ENCODE results near the gene FGGY. TPM values are rescaled to one million over a fixed set of nuclear protein-coding genes. Genes with fewer than 3 reads are reported as not detected.

Gene FGGY
- total RNA-seq, 4 donors from 2014 or later, result 24.9 to 35.9 (median 30.5) TPM

GRCh38 chr1:59592924-59593323, 296.0 kb downstream of the FGGY start:
- Histone ChIP-seq H3K36me3 (no peaks in the 10 kb centered on the region), H3K4me3 (no peak overlapping the region), H3K9me3 (no peaks in the 10 kb centered on the region), H3K4me1 (peaks cover 43% of the 10 kb centered on the region in 2 donors), H3K27ac (peak overlapping the region in 3 of 4 donors; percentile 84 to 91 (median 87)), H3K27me3 (no peaks in the 10 kb centered on the region)
- DNase-seq (no peak), ATAC-seq (no peak)
- intact Hi-C loops (cut with DNase I; ENCODE audit: low total_unique reads) (no loop called here), in situ Hi-C loops (cut with MboI; ENCODE audit: low sequenced_read_pairs in 4 of 4) (no loop called here)
- no peak for TF ChIP-seq CTCF (IDR thresholded peaks at IDR 0.05 in 4 of 5, conservative IDR thresholded peaks at IDR 0.05 in 1 of 5)
- no peak for TF ChIP-seq POLR2A (IDR thresholded peaks at IDR 0.05)

- Histone ChIP-seq H3K4me3 (no peak overlapping the region), H3K4me1 (peaks cover 52 to 54% of the 10 kb centered on the region in 2 donors), H3K9me3 (no peaks in the 10 kb centered on the region), H3K27me3 (no peaks in the 10 kb centered on the region), H3K27ac (peak overlapping the region; percentile 84 to 91 (median 86)), H3K36me3 (no peaks in the 10 kb centered on the region)
- no peak for TF ChIP-seq POLR2A (IDR thresholded peaks at IDR 0.05)
- no peak for TF ChIP-seq CTCF (IDR thresholded peaks at IDR 0.05 in 4 of 5, conservative IDR thresholded peaks at IDR 0.05 in 1 of 5)
- ATAC-seq, result no peak
- intact Hi-C loops (cut with DNase I; ENCODE audit: low total_unique reads) (no loop called here), in situ Hi-C loops (cut with MboI; ENCODE audit: low sequenced_read_pairs in 4 of 4) (no loop called here)
- DNase-seq, result no peak
These were observed 297.2 kb downstream of the FGGY start for GRCh38 chr1:59593798-59594790.

DNA sequence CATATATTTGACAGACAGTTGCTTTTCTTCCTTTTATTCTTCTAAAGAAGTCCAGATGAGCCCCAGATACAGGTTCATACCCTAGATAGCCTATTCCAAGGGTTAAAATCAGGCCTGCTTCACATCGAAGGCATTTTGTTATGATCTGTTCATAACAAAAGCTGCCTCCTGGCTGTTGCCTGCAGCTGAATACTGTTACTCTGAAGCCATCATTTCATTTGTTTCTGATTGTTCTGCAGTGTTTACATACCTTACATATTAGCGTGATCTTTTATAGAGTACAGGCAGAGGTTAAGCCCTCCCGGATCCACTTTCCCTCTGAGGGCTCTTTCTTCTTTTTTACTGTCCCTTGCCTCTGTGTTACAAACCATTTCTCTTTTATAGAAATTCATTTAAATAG, 298.9 kb downstream of the FGGY start:
- Histone ChIP-seq H3K27ac (peak overlapping the region; percentile 84 to 91 (median 86)), H3K4me1 (peaks cover 61 to 69% of the 10 kb centered on the region in 2 donors), H3K27me3 (no peaks in the 10 kb centered on the region), H3K4me3 (no peak overlapping the region), H3K9me3 (no peaks in the 10 kb centered on the region), H3K36me3 (no peaks in the 10 kb centered on the region)
- no peak for ATAC-seq
- in situ Hi-C loops (cut with MboI; ENCODE audit: low sequenced_read_pairs in 4 of 4), result no loop called here
- DNase-seq, result no peak
- intact Hi-C loops (cut with DNase I; ENCODE audit: low total_unique reads), result loop anchor here (5.0 kb wide), 2 partner anchors 73 to 298 kb away; partner anchors contain the start of gene FGGY
- no peak for TF ChIP-seq POLR2A (IDR thresholded peaks at IDR 0.05)
- no peak for TF ChIP-seq CTCF (IDR thresholded peaks at IDR 0.05 in 4 of 5, conservative IDR thresholded peaks at IDR 0.05 in 1 of 5)

GRCh38 chr1:59596432-59596831, 299.5 kb downstream of the FGGY start:
- intact Hi-C loops (cut with DNase I; ENCODE audit: low total_unique reads), result loop anchor here (5.0 kb wide), 2 partner anchors 74 to 299 kb away; partner anchors contain the start of gene FGGY
- peak in 1 of 2 donors; percentile 59 for DNase-seq
- ATAC-seq, result peak; percentile 8 to 31
- H3K4me3 ChIP-seq, result no peak overlapping the region
- H3K9me3 ChIP-seq, result no peaks in the 10 kb centered on the region
- in situ Hi-C loops (cut with MboI; ENCODE audit: low sequenced_read_pairs in 4 of 4), result no loop called here
- H3K4me1 ChIP-seq, result peaks cover 62 to 75% of the 10 kb centered on the region in 2 donors
- TF ChIP-seq CTCF (IDR thresholded peaks at IDR 0.05 in 4 of 5, conservative IDR thresholded peaks at IDR 0.05 in 1 of 5) (no peak), POLR2A (IDR thresholded peaks at IDR 0.05) (no peak)
- H3K27ac ChIP-seq, result peak overlapping the region; percentile 84 to 91 (median 86)
- H3K27me3 ChIP-seq, result no peaks in the 10 kb centered on the region
- H3K36me3 ChIP-seq, result no peaks in the 10 kb centered on the region
